SK-N-SH treated with all-trans-retinoic acid at 6 μM for 48 hours (cell line): Measurements from ENCODE around the gene NEK11.

Experiments used
- ATAC-seq: fragments of 200-7000 bp; cut with Tn5 transposase; 3 replicates; pipeline ENCODE4 v1.9.1; 2020; ENCODE audit warnings: mild to moderate bottlenecking, moderate library complexity
- ARNTL ChIP-seq: fragments of 450-650 bp; formaldehyde crosslinking; IDR thresholded peaks from 2 replicates; pipeline ENCODE4 v1.5.0; 2020; ENCODE audit warnings: low read depth, mild to moderate bottlenecking, moderate library complexity, borderline replicate concordance
- BACH2 ChIP-seq: fragments of 250-450 bp; sonication (Bioruptor Pico); IDR thresholded peaks from 2 replicates; pipeline ENCODE4 v1.9.0; 2021; ENCODE audit warnings: mild to moderate bottlenecking, borderline replicate concordance
- CSDC2 ChIP-seq: fragments of 250-450 bp; sonication (Bioruptor Pico); IDR thresholded peaks from 2 replicates; pipeline ENCODE4 v1.5.0; 2020; ENCODE audit warnings: mild to moderate bottlenecking, moderate library complexity
- ESRRG ChIP-seq: fragments of 250-450 bp; sonication (Bioruptor Pico); IDR thresholded peaks from 2 replicates; pipeline ENCODE4 v1.6.1; 2021; ENCODE audit warnings: mild to moderate bottlenecking
- GLIS3 ChIP-seq: fragments of 250-450 bp; sonication (Bioruptor Pico); IDR thresholded peaks from 2 replicates; pipeline ENCODE4 v1.5.0; 2020; ENCODE audit warnings: mild to moderate bottlenecking, moderate library complexity
- ISL1 ChIP-seq: fragments of 250-450 bp; sonication (Bioruptor Pico); IDR thresholded peaks from 2 replicates; pipeline ENCODE4 v2.1.2; 2022; ENCODE audit warnings: mild to moderate bottlenecking, moderate library complexity
- OSR1 ChIP-seq: fragments of 250-450 bp; sonication (Bioruptor Pico); IDR thresholded peaks from 2 replicates; pipeline ENCODE4 v1.8.0; 2022; ENCODE audit warnings: moderate library complexity, mild to moderate bottlenecking, inconsistent platforms
- PPARA ChIP-seq: fragments of 250-450 bp; sonication (Bioruptor Pico); IDR thresholded peaks from 2 replicates; pipeline ENCODE4 v1.5.0; 2020; ENCODE audit warnings: mild to moderate bottlenecking, borderline replicate concordance
- RARB ChIP-seq: fragments of 250-450 bp; sonication (Bioruptor Pico); IDR thresholded peaks from 2 replicates; pipeline ENCODE4 v1.8.0; 2021; ENCODE audit warnings: mild to moderate bottlenecking, moderate library complexity
- SNAI2 ChIP-seq: fragments of 250-450 bp; sonication (Bioruptor Pico); IDR thresholded peaks from 2 replicates; pipeline ENCODE4 v1.5.0; 2020; ENCODE audit warnings: mild to moderate bottlenecking, moderate library complexity
- TCF4 ChIP-seq: fragments of 250-450 bp; sonication (Bioruptor Pico); IDR thresholded peaks from 2 replicates; pipeline ENCODE4 v1.8.0; 2021; ENCODE audit warnings: mild to moderate bottlenecking, moderate library complexity, borderline replicate concordance
- TOX ChIP-seq: fragments of 250-450 bp; sonication (Bioruptor Pico); IDR thresholded peaks from 2 replicates; pipeline ENCODE4 v1.8.0; 2021; ENCODE audit warnings: mild to moderate bottlenecking, moderate library complexity, borderline replicate concordance
- ZC3H10 ChIP-seq: fragments of 250-450 bp; sonication (Bioruptor Pico); IDR thresholded peaks from 2 replicates; pipeline ENCODE4 v1.5.1; 2021; ENCODE audit warnings: mild to moderate bottlenecking, moderate library complexity
- ZFP3 ChIP-seq: fragments of 250-450 bp; sonication (Bioruptor Pico); IDR thresholded peaks from 2 replicates; pipeline ENCODE4 v1.5.0; 2020; ENCODE audit warnings: mild to moderate bottlenecking, moderate library complexity
- ZFP30 ChIP-seq: fragments of 450-650 bp; formaldehyde crosslinking; IDR thresholded peaks from 2 replicates; pipeline ENCODE4 v1.5.0; 2022; ENCODE audit warnings: mild to moderate bottlenecking, moderate library complexity
- ZNF565 ChIP-seq: fragments of 450-650 bp; formaldehyde crosslinking; conservative IDR thresholded peaks from 2 replicates; pipeline ENCODE4 v1.5.0; 2020; ENCODE audit warnings: low read depth, mild to moderate bottlenecking, moderate library complexity
- ZNF70 ChIP-seq: fragments of 450-650 bp; formaldehyde crosslinking; IDR thresholded peaks from 2 replicates; pipeline ENCODE4 v1.5.0; 2020; ENCODE audit warnings: mild to moderate bottlenecking, moderate library complexity
- ZNF8 ChIP-seq: fragments of 450-650 bp; formaldehyde crosslinking; IDR thresholded peaks from 2 replicates; pipeline ENCODE4 v1.5.0; 2020; ENCODE audit warnings: mild to moderate bottlenecking, moderate library complexity
- TF ChIP-seq, protein P1 (sequence below): fragments of 250-450 bp; sonication (Bioruptor Pico); IDR thresholded peaks from 2 replicates; pipeline ENCODE4 v1.8.0; 2020; ENCODE audit warnings: mild to moderate bottlenecking, moderate library complexity, borderline replicate concordance
- TF ChIP-seq, protein P2 (sequence below): fragments of 250-450 bp; sonication (Bioruptor Pico); IDR thresholded peaks from 2 replicates; pipeline ENCODE4 v1.5.1; 2021; ENCODE audit warnings: mild to moderate bottlenecking, moderate library complexity
- TF ChIP-seq, protein P3 (sequence below): fragments of 250-450 bp; sonication (Bioruptor Pico); IDR thresholded peaks from 2 replicates; pipeline ENCODE4 v1.5.0; 2020; ENCODE audit warnings: mild to moderate bottlenecking, moderate library complexity
- TF ChIP-seq, protein P4 (sequence below): fragments of 250-450 bp; sonication (Bioruptor Pico); IDR thresholded peaks from 2 replicates; pipeline ENCODE4 v1.5.1; 2020; ENCODE audit warnings: low read depth, mild to moderate bottlenecking, moderate library complexity
- TF ChIP-seq, protein P5 (sequence below): fragments of 250-450 bp; sonication (Bioruptor Pico); IDR thresholded peaks from 2 replicates; pipeline ENCODE4 v1.8.0; 2021; ENCODE audit warnings: low read depth, mild to moderate bottlenecking, moderate library complexity, borderline replicate concordance

Gene NEK11

DNA sequence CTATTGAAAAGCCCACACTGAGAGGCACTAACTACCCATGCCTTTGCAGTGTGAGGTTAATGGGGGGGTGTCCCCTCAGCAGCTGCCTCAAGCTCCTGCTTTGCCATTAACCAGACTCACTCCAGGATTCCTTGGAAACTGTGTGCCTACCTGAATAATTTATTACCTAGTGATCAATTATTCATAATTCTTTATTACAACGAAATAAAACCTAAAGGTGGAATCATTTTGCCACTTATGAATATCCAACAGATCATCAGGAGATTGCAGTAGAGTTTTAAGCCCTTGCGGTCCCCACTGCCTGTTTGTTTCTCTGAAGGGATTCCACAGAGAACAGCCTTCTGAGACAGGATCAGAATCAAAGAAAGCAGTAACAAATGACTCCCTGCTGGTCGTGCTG is 23.3 kb downstream of the NEK11 start:
- TF ChIP-seq GLIS3 = no peak
- no peak for TF ChIP-seq SNAI2
- no peak for TF ChIP-seq OSR1 (CRISPR knock-in tag)
- TF ChIP-seq ISL1 = no peak
- no peak for ATAC-seq

DNA sequence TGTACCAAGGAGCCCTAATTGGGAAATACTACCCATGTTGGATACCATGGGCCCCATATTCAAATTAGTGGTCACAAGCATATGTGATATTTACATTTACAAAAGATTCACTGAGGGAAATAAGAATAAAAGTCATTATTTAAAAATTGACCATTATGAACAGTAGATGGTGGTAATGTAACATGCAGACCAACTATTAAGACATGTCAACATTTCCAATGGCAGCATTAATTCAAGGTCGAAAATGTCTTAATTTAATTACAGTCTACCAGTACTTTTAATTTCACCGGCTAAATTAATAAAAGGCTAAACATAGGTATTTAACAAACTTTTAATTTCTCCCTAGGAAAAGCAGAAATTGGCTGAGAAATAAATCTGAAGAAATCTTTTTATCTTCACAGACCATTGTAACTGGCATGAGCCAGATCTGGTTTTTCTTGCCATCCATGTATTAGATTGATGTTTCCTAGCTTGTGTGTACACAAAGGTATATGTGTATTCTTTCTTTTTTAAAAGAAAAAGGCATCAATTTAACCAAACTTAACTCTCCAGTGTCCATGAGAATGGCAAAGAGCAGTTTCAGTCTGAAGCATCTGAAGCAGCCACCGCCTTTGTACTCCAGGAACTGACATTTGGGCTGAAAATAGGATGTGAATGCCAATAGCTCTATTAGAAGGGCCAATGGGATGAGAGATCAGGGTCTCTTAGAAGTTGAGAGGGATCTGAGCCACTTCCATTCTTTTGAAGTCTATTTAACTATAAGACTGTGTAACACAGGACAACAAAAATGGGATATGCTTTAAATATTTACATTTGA is 26.6 kb downstream of the NEK11 start:
- peak; percentile 40; the same call in 2 of the 3 replicates for ATAC-seq
- TF ChIP-seq ZFP30 (no peak), ZFP3 (no peak), ZC3H10 (CRISPR knock-in tag) (no peak), GLIS3 (no peak), ZNF8 (no peak)

DNA sequence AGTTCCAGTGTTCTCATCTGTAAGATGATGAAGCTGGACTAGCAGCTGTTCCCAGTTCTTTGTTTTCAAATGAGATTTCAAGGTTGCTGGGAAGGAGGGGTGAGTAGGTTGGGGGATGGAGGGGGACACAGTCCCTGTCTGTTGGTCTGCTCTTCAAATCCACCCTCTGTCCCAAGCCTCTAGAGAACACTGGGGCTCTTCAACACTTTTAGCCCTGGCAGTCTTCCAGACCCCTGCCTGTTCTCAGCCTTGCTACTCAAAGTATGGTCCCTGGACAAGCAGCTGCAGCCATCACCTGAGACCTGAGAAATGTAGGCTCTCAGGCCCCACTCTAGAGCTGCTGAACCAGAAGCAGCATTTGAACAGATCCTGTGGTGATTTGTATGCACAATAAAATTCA is 41.3 kb downstream of the NEK11 start:
- no peak for ATAC-seq

DNA sequence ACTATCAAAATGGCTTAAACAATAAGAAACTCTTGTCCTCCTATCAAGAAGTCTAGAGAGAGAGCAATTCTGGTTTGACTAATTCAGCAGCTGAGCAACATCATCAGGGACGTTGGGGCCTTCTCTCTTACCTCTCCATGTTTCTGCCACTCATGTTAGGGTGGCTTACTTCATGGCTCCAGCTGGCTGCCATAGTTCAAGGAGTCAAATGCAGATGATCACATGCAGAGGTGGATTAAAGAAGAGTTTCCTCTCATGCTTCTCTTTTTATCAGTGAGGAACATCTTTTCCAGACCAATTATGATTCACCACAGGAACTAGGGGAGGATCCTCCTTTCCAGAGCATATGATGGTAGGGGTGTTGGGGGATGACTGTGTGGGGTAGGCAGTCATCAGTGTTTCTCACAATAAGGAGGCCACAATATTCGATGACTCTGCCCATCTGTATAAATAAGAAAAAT is 45.5 kb downstream of the NEK11 start:
- TF ChIP-seq SNAI2 (no peak), ZNF8 (no peak), TOX (CRISPR knock-in tag) (no peak), BACH2 (CRISPR knock-in tag) (no peak), PPARA (CRISPR knock-in tag) (no peak), ESRRG (CRISPR knock-in tag) (no peak), ZFP30 (no peak), GLIS3 (no peak), ZFP3 (no peak), ARNTL (no peak), ZC3H10 (CRISPR knock-in tag) (no peak), OSR1 (CRISPR knock-in tag) (no peak), ISL1 (no peak)
- TF ChIP-seq, protein P1, sequence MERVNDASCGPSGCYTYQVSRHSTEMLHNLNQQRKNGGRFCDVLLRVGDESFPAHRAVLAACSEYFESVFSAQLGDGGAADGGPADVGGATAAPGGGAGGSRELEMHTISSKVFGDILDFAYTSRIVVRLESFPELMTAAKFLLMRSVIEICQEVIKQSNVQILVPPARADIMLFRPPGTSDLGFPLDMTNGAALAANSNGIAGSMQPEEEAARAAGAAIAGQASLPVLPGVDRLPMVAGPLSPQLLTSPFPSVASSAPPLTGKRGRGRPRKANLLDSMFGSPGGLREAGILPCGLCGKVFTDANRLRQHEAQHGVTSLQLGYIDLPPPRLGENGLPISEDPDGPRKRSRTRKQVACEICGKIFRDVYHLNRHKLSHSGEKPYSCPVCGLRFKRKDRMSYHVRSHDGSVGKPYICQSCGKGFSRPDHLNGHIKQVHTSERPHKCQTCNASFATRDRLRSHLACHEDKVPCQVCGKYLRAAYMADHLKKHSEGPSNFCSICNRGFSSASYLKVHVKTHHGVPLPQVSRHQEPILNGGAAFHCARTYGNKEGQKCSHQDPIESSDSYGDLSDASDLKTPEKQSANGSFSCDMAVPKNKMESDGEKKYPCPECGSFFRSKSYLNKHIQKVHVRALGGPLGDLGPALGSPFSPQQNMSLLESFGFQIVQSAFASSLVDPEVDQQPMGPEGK (CRISPR knock-in tag) = no peak
- TF ChIP-seq, protein P2, sequence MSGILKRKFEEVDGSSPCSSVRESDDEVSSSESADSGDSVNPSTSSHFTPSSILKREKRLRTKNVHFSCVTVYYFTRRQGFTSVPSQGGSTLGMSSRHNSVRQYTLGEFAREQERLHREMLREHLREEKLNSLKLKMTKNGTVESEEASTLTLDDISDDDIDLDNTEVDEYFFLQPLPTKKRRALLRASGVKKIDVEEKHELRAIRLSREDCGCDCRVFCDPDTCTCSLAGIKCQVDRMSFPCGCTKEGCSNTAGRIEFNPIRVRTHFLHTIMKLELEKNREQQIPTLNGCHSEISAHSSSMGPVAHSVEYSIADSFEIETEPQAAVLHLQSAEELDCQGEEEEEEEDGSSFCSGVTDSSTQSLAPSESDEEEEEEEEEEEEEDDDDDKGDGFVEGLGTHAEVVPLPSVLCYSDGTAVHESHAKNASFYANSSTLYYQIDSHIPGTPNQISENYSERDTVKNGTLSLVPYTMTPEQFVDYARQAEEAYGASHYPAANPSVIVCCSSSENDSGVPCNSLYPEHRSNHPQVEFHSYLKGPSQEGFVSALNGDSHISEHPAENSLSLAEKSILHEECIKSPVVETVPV (CRISPR knock-in tag) = no peak
- TF ChIP-seq, protein P3, sequence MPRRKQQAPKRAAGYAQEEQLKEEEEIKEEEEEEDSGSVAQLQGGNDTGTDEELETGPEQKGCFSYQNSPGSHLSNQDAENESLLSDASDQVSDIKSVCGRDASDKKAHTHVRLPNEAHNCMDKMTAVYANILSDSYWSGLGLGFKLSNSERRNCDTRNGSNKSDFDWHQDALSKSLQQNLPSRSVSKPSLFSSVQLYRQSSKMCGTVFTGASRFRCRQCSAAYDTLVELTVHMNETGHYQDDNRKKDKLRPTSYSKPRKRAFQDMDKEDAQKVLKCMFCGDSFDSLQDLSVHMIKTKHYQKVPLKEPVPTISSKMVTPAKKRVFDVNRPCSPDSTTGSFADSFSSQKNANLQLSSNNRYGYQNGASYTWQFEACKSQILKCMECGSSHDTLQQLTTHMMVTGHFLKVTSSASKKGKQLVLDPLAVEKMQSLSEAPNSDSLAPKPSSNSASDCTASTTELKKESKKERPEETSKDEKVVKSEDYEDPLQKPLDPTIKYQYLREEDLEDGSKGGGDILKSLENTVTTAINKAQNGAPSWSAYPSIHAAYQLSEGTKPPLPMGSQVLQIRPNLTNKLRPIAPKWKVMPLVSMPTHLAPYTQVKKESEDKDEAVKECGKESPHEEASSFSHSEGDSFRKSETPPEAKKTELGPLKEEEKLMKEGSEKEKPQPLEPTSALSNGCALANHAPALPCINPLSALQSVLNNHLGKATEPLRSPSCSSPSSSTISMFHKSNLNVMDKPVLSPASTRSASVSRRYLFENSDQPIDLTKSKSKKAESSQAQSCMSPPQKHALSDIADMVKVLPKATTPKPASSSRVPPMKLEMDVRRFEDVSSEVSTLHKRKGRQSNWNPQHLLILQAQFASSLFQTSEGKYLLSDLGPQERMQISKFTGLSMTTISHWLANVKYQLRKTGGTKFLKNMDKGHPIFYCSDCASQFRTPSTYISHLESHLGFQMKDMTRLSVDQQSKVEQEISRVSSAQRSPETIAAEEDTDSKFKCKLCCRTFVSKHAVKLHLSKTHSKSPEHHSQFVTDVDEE (CRISPR knock-in tag) = no peak
- peak; percentile 32; the same call in 1 of the 3 replicates for ATAC-seq

More for the DNA sequence above, 41.3 kb downstream of the NEK11 start:
- no peak for TF ChIP-seq ESRRG (CRISPR knock-in tag)
- no peak for TF ChIP-seq ZNF565
- TF ChIP-seq ZFP30 = no peak
- no peak for TF ChIP-seq OSR1 (CRISPR knock-in tag)
- TF ChIP-seq, all 23 proteins: peak for 0

DNA sequence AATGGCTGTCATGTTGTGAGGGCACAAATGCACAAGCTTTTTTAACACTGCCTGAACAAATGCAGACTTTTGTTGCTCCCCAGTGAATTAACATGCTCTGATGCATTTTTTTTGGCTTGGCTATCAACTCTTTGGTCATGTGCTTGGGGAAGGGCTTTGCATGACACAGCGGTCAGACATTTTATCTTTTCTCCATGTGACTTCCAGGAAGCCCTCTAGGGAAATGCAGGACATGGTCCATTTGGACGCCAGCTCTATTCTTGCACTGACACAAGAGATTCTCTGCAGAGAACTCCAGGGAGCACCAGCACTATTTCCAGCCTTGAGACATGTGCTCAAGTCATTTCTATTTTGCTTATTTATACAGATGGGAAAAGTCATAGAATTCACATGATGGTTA is 46.2 kb downstream of the NEK11 start:
- ATAC-seq = no peak
- TF ChIP-seq ISL1 (no peak), ZNF565 (no peak), ARNTL (no peak), ESRRG (CRISPR knock-in tag) (no peak), TOX (CRISPR knock-in tag) (no peak), BACH2 (CRISPR knock-in tag) (no peak), ZFP3 (no peak), OSR1 (CRISPR knock-in tag) (no peak), ZNF8 (no peak), ZNF70 (CRISPR knock-in tag) (no peak), RARB (no peak), TCF4 (no peak), GLIS3 (no peak), CSDC2 (no peak)
- TF ChIP-seq, protein P1 (CRISPR knock-in tag) = no peak
- TF ChIP-seq, protein P4, sequence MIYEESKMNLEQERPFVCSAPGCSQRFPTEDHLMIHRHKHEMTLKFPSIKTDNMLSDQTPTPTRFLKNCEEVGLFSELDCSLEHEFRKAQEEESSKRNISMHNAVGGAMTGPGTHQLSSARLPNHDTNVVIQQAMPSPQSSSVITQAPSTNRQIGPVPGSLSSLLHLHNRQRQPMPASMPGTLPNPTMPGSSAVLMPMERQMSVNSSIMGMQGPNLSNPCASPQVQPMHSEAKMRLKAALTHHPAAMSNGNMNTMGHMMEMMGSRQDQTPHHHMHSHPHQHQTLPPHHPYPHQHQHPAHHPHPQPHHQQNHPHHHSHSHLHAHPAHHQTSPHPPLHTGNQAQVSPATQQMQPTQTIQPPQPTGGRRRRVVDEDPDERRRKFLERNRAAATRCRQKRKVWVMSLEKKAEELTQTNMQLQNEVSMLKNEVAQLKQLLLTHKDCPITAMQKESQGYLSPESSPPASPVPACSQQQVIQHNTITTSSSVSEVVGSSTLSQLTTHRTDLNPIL = no peak
- TF ChIP-seq, protein P5, sequence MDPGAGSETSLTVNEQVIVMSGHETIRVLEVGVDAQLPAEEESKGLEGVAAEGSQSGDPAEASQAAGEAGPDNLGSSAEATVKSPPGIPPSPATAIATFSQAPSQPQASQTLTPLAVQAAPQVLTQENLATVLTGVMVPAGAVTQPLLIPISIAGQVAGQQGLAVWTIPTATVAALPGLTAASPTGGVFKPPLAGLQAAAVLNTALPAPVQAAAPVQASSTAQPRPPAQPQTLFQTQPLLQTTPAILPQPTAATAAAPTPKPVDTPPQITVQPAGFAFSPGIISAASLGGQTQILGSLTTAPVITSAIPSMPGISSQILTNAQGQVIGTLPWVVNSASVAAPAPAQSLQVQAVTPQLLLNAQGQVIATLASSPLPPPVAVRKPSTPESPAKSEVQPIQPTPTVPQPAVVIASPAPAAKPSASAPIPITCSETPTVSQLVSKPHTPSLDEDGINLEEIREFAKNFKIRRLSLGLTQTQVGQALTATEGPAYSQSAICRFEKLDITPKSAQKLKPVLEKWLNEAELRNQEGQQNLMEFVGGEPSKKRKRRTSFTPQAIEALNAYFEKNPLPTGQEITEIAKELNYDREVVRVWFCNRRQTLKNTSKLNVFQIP (CRISPR knock-in tag) = no peak
